ENCODE data around the gene NRDC.
"Not testable (repeated sequence)": the region's sequence is repeated elsewhere in the genome, so short reads cannot be mapped to it uniquely, and the experiment has no call there.

NRDC gene

GRCh38 chr1:51878616-51879336 is at the start of gene NRDC:
Gene NRDC (minus strand): TSS chr1:51878727. CDS start chr1:51878615, 112 bp downstream.
- DNase-seq (ENCODE audit: low spot score): peak; percentile 100

GRCh38 chr1:51927029-51927428 is 48.5 kb upstream of the NRDC start:
- no peak for DNase-seq (ENCODE audit: low spot score)

GRCh38 chr1:51926171-51926812 is 47.8 kb upstream of the NRDC start:
- peak; percentile 50 for DNase-seq (ENCODE audit: low spot score)

GRCh38 chr1:51924455-51924854 is 45.9 kb upstream of the NRDC start:
- peak; percentile 71 for DNase-seq (ENCODE audit: low spot score)

- DNase-seq (ENCODE audit: low spot score): no peak
These were observed 43.5 kb upstream of the NRDC start for GRCh38 chr1:51922040-51922439.

GRCh38 chr1:51920130-51920529 is 41.6 kb upstream of the NRDC start:
- no peak for DNase-seq (ENCODE audit: low spot score)

- DNase-seq (ENCODE audit: low spot score): no peak
These were observed 41.2 kb upstream of the NRDC start for GRCh38 chr1:51919684-51920083.

- DNase-seq (ENCODE audit: low spot score): no peak
These were observed 38.3 kb upstream of the NRDC start for GRCh38 chr1:51916587-51917405.

GRCh38 chr1:51915951-51916350 is 37.4 kb upstream of the NRDC start:
- no peak for DNase-seq (ENCODE audit: low spot score)

GRCh38 chr1:51912881-51913280 is 34.4 kb upstream of the NRDC start:
- no peak for DNase-seq (ENCODE audit: low spot score)

- no peak for DNase-seq (ENCODE audit: low spot score)
These were observed 31.9 kb upstream of the NRDC start for GRCh38 chr1:51910221-51911000.

GRCh38 chr1:51908499-51908898 is 30.0 kb upstream of the NRDC start:
- no peak for DNase-seq (ENCODE audit: low spot score)

- DNase-seq (ENCODE audit: low spot score): no peak
These were observed 28.7 kb upstream of the NRDC start for GRCh38 chr1:51907079-51907702.

- peak; percentile 71 for DNase-seq (ENCODE audit: low spot score)
These were observed 28.0 kb upstream of the NRDC start for GRCh38 chr1:51906306-51907078.

- no peak for DNase-seq (ENCODE audit: low spot score)
These were observed 23.9 kb upstream of the NRDC start for GRCh38 chr1:51902456-51902855.

- DNase-seq (ENCODE audit: low spot score): peak; percentile 70
These were observed 22.6 kb upstream of the NRDC start for GRCh38 chr1:51901151-51901550.

GRCh38 chr1:51899022-51899421 is 20.5 kb upstream of the NRDC start:
- DNase-seq (ENCODE audit: low spot score): no peak

- DNase-seq (ENCODE audit: low spot score): peak; percentile 96
These were observed 19.7 kb upstream of the NRDC start for GRCh38 chr1:51898090-51898734.

GRCh38 chr1:51897699-51898031 is 19.1 kb upstream of the NRDC start:
- peak; percentile 91 for DNase-seq (ENCODE audit: low spot score)

GRCh38 chr1:51894748-51895147 is 16.2 kb upstream of the NRDC start:
- not testable (repeated sequence) for DNase-seq (ENCODE audit: low spot score)

GRCh38 chr1:51878308-51878615 is 265 bp downstream of the NRDC start:
- no peak for DNase-seq (ENCODE audit: low spot score)
